ENCODE results near the gene TACSTD2.
"Not testable (repeated sequence)": the region's sequence is repeated elsewhere in the genome, so short reads cannot be mapped to it uniquely, and the experiment has no call there.

Gene TACSTD2

DNA sequence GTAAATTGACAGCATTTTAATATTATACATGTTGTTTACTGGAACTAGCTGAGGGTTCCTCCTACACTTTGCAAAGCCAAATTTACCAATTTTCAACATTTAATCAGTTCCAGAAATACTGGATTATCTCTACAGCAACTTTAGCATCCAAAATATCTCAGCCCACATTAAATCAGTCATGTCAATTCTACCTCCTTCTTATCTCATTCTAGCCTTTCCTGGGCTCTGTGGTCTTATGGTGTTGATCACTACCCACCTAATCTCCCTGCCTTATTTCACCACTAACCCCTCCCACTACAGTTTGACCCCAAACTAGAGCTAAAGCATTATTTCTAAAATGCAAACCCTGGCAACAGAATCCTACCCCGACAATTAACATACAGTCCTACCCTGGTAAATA lies 33.8 kb downstream of the TACSTD2 start:
- H3K27ac Mint-ChIP-seq: no peak overlapping the region
- no peaks in the 10 kb centered on the region for H3K9me3 Mint-ChIP-seq
- no peak for DNase-seq
- TF ChIP-seq, protein P1, sequence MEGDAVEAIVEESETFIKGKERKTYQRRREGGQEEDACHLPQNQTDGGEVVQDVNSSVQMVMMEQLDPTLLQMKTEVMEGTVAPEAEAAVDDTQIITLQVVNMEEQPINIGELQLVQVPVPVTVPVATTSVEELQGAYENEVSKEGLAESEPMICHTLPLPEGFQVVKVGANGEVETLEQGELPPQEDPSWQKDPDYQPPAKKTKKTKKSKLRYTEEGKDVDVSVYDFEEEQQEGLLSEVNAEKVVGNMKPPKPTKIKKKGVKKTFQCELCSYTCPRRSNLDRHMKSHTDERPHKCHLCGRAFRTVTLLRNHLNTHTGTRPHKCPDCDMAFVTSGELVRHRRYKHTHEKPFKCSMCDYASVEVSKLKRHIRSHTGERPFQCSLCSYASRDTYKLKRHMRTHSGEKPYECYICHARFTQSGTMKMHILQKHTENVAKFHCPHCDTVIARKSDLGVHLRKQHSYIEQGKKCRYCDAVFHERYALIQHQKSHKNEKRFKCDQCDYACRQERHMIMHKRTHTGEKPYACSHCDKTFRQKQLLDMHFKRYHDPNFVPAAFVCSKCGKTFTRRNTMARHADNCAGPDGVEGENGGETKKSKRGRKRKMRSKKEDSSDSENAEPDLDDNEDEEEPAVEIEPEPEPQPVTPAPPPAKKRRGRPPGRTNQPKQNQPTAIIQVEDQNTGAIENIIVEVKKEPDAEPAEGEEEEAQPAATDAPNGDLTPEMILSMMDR (IDR thresholded peaks at IDR 0.05): no peak
- peaks cover 17% of the 10 kb centered on the region for H3K27me3 Mint-ChIP-seq (ENCODE audit: low read depth, poor library complexity)
- no peak overlapping the region for H3K4me3 Mint-ChIP-seq
- H3K4me1 Mint-ChIP-seq: peaks cover 17% of the 10 kb centered on the region
- no peaks in the 10 kb centered on the region for H3K36me3 Mint-ChIP-seq (ENCODE audit: low read depth)

DNA sequence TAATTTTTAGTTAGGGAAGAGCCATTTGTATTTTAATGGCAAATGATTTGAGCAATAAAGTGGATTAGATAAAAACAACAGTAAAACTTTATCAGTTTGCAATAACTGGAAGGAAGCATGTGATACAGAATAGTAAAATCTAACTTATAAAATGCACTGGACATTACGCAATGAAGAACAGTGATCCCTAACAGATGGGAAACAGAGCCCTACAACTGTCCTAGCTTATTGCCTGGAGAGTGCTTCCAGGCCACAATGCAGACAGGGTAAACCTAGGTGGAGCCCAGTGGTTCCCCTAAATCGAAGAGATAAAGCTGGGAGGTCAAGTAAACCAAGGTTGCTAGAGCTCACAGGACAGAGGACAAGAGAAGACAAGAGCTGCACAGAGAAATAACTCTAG lies 37.5 kb downstream of the TACSTD2 start:
- Mint-ChIP-seq H3K27me3 (ENCODE audit: low read depth, poor library complexity) (no peaks in the 10 kb centered on the region), H3K9me3 (no peaks in the 10 kb centered on the region), H3K36me3 (ENCODE audit: low read depth) (no peaks in the 10 kb centered on the region), H3K27ac (no peak overlapping the region), H3K4me1 (no peaks in the 10 kb centered on the region), H3K4me3 (no peak overlapping the region)
- DNase-seq: no peak
- TF ChIP-seq, protein P1 (IDR thresholded peaks at IDR 0.05): no peak

DNA sequence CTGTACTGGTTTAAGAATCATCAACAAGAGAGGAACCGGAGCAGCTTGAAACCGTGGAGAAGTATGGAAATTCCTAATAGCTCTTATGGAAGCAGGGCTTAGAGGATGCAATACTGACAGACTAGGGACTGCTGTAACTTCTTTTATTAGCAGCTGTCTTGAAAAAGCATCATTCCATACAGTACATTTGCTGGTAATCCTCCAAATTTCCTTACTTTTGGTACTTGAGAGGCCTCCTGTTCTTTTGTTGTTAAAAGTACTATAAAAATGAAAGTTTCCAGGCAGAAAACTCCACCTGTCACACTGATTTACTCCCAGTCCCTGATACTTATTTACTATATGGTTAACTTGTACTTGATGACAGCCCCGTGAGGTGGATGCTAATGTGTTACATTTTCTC lies 38.2 kb downstream of the TACSTD2 start:
- Mint-ChIP-seq H3K27ac (no peak overlapping the region), H3K27me3 (ENCODE audit: low read depth, poor library complexity) (no peaks in the 10 kb centered on the region), H3K4me1 (no peaks in the 10 kb centered on the region), H3K4me3 (no peak overlapping the region), H3K36me3 (ENCODE audit: low read depth) (no peaks in the 10 kb centered on the region), H3K9me3 (no peaks in the 10 kb centered on the region)
- TF ChIP-seq, protein P1 (IDR thresholded peaks at IDR 0.05): no peak
- no peak for DNase-seq

DNA sequence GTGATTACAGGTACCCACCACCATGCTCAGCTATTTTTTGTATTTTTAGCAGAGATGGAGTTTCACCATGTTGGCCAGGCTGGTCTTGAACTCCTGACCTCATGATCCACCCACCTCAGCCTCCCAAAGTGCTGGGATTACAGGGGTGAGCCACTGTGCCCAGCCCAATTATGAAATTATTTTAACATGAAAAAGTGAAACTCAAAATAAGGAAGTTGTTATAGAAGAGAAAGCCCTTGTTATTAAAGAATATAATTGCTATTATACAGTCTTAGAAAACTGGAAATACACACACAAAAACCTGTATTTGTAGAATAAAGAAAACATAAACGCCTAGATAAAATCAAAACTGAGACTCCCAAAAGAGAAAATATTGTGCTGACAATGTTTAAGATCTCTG lies 45.2 kb downstream of the TACSTD2 start:
- H3K36me3 Mint-ChIP-seq (ENCODE audit: low read depth); H3K4me1 Mint-ChIP-seq: not testable (repeated sequence)

DNA sequence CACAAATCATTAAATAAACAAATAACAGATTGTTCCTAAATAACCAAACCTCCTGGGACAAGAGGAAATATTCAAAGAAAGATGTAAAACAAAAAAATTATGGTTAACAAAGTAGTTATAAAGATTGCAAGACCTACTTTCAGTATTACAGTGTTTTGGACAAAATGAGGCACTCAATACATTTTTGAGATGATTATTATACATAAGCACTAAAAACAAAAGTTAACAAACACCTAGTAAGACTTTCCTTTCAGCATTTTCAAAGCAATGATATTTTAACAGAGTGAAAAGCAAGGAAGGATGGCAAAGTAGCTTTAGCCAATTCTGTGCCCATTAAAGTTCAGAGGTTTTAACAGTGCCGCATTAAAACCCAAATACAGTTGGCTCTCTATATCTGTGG lies 47.8 kb downstream of the TACSTD2 start:
- peaks cover 2% of the 10 kb centered on the region for H3K27me3 Mint-ChIP-seq (ENCODE audit: low read depth, poor library complexity)
- H3K4me3 Mint-ChIP-seq: no peak overlapping the region
- H3K36me3 Mint-ChIP-seq (ENCODE audit: low read depth): no peaks in the 10 kb centered on the region
- no peaks in the 10 kb centered on the region for H3K4me1 Mint-ChIP-seq
- H3K27ac Mint-ChIP-seq: no peak overlapping the region
- TF ChIP-seq, protein P1 (IDR thresholded peaks at IDR 0.05): no peak
- no peak for DNase-seq
- no peaks in the 10 kb centered on the region for H3K9me3 Mint-ChIP-seq

More for the DNA sequence above, 45.2 kb downstream of the TACSTD2 start:
- not testable (repeated sequence) for H3K27ac Mint-ChIP-seq; H3K4me3 Mint-ChIP-seq; H3K9me3 Mint-ChIP-seq; DNase-seq; H3K27me3 Mint-ChIP-seq (ENCODE audit: low read depth, poor library complexity)

DNA sequence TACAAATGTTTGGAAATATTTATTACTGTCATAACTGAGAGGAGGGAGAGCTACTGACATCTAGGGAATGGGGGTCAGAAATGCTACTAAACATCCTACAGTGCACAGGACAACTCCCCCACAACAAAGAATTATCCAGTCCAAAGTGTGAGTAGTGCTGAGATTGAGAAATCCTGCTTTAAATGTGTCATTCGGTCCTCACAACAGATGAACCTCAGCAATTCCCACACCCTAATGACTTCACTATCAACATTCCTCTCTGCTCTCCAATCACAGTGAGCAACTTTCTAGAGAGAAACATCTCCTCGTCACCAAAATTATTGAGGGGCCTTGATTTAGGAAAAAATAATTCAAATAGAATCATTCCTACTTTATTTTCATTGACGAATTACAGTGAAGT lies 48.5 kb downstream of the TACSTD2 start:
- Mint-ChIP-seq H3K27me3 (ENCODE audit: low read depth, poor library complexity) (peaks cover 2% of the 10 kb centered on the region), H3K36me3 (ENCODE audit: low read depth) (no peaks in the 10 kb centered on the region), H3K27ac (no peak overlapping the region), H3K9me3 (no peaks in the 10 kb centered on the region), H3K4me1 (no peaks in the 10 kb centered on the region), H3K4me3 (no peak overlapping the region)
- DNase-seq: no peak
- TF ChIP-seq, protein P1 (IDR thresholded peaks at IDR 0.05): no peak

Data from nephron progenitor cell (in vitro differentiated cells).